Measurements from ENCODE around the gene ADGRG4. TPM values are rescaled to one million over a fixed set of nuclear protein-coding genes. Genes with fewer than 3 reads are reported as not detected.

Gene ADGRG4
- polyA plus RNA-seq, 3 donors: not detected

- Mint-ChIP-seq H3K4me1 (no peaks in the 10 kb centered on the region), H3K4me3 (no peak overlapping the region), H3K27ac (no peak overlapping the region), H3K9me3 (peaks cover 0 to 12% (median 3%) of the 10 kb centered on the region in 7 donors), H3K27me3 (ENCODE audit: low read depth in 3 of 3) (peaks cover 0 to 6% (median 1%) of the 10 kb centered on the region in 3 donors), H3K36me3 (no peaks in the 10 kb centered on the region)
- H3K36me3 ChIP-seq (replicated peaks in 1 of 2; ENCODE audit: control insufficient read depth in 1 of 2, insufficient read depth in 2 of 2, low read length in 2 of 2): no peaks in the 10 kb centered on the region
- no peak for DNase-seq
- H3K79me2 ChIP-seq (ENCODE audit: insufficient read depth, low read length): no peaks in the 10 kb centered on the region
- no peaks in the 10 kb centered on the region for H3K27me3 ChIP-seq (ENCODE audit: control insufficient read depth in 2 of 2, insufficient read depth in 2 of 2, low read length in 2 of 2)
- no peak overlapping the region for H3K4me3 ChIP-seq (replicated peaks in 1 of 3; ENCODE audit: low read depth in 2 of 3, low read length in 3 of 3)
- H4K20me1 ChIP-seq (ENCODE audit: insufficient read depth, low read length): no peaks in the 10 kb centered on the region
- no peaks in the 10 kb centered on the region for H3K9me3 ChIP-seq (replicated peaks in 1 of 2; ENCODE audit: control insufficient read depth in 1 of 2, insufficient read depth in 1 of 2, low read length in 2 of 2)
- H3K9ac ChIP-seq (ENCODE audit: insufficient read depth, low read length, poor library complexity, severe bottlenecking): no peak overlapping the region
- TF ChIP-seq CTCF (IDR thresholded peaks at IDR 0.05): no peak
- H2AFZ ChIP-seq (ENCODE audit: insufficient read depth, low read depth, low read length, poor library complexity, severe bottlenecking): no peak overlapping the region
- H3K4me2 ChIP-seq (replicated peaks; ENCODE audit: extremely low read depth, low read length, poor library complexity, severe bottlenecking): no peak overlapping the region
- no CpG with 5 or more reads among the region's 2 CpGs for WGBS (ENCODE audit: insufficient coverage)
- H3K4me1 ChIP-seq (ENCODE audit: control insufficient read depth in 1 of 2, insufficient read depth in 2 of 2, low read length in 2 of 2): no peaks in the 10 kb centered on the region
- intact Hi-C loops (cut with micrococcal nuclease): no loop called here
- H3K27ac ChIP-seq (ENCODE audit: low read depth in 1 of 2, low read length in 2 of 2): no peak overlapping the region
These were observed 123.0 kb downstream of the ADGRG4 start for GRCh38 chrX:136423724-136424123.

DNA sequence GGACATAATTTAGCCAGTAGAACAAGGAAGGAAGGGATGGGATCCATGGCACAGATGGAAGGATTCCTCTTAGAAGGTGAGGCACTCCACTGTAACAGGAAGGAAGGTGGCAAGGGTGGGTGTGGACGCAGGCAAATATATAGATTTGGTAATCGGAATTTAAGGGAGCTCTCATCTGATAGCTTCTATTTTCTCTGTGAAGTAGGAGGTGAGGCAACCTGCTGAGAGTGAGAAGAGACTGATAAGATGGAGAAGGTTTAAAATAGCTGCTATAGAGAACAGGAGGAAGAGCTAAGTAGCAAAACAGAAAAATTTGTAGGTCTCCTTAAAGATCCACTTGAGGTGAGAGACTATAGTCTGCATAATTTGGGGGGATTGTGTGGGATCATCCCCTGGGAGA lies 125.2 kb downstream of the ADGRG4 start:
- H3K27me3 Mint-ChIP-seq (ENCODE audit: low read depth in 3 of 3): peaks cover 0 to 4% (median 1%) of the 10 kb centered on the region in 3 donors
- Histone ChIP-seq H3K4me3 (replicated peaks in 1 of 3; ENCODE audit: low read depth in 2 of 3, low read length in 3 of 3) (no peak overlapping the region), H4K20me1 (ENCODE audit: insufficient read depth, low read length) (no peaks in the 10 kb centered on the region), H3K9me3 (replicated peaks in 1 of 2; ENCODE audit: control insufficient read depth in 1 of 2, insufficient read depth in 1 of 2, low read length in 2 of 2) (no peaks in the 10 kb centered on the region), H3K4me2 (replicated peaks; ENCODE audit: extremely low read depth, low read length, poor library complexity, severe bottlenecking) (no peak overlapping the region), H3K9ac (ENCODE audit: insufficient read depth, low read length, poor library complexity, severe bottlenecking) (no peak overlapping the region), H2AFZ (ENCODE audit: insufficient read depth, low read depth, low read length, poor library complexity, severe bottlenecking) (no peak overlapping the region), H3K36me3 (replicated peaks in 1 of 2; ENCODE audit: control insufficient read depth in 1 of 2, insufficient read depth in 2 of 2, low read length in 2 of 2) (no peaks in the 10 kb centered on the region), H3K79me2 (ENCODE audit: insufficient read depth, low read length) (no peaks in the 10 kb centered on the region), H3K27ac (ENCODE audit: low read depth in 1 of 2, low read length in 2 of 2) (no peak overlapping the region), H3K27me3 (ENCODE audit: control insufficient read depth in 2 of 2, insufficient read depth in 2 of 2, low read length in 2 of 2) (no peaks in the 10 kb centered on the region), H3K4me1 (ENCODE audit: control insufficient read depth in 1 of 2, insufficient read depth in 2 of 2, low read length in 2 of 2) (no peaks in the 10 kb centered on the region)
- DNase-seq: no peak
- no peak overlapping the region for H3K4me3 Mint-ChIP-seq
- WGBS (ENCODE audit: insufficient coverage): no CpG with 5 or more reads among the region's 2 CpGs
- H3K9me3 Mint-ChIP-seq: peaks cover 0 to 7% (median 1%) of the 10 kb centered on the region in 7 donors
- H3K4me1 Mint-ChIP-seq: no peaks in the 10 kb centered on the region
- H3K27ac Mint-ChIP-seq: no peak overlapping the region
- intact Hi-C loops (cut with micrococcal nuclease): no loop called here
- no peak for TF ChIP-seq CTCF (IDR thresholded peaks at IDR 0.05)
- no peaks in the 10 kb centered on the region for H3K36me3 Mint-ChIP-seq
